Hindlimb muscle (tissue), 1 donor: ENCODE measurements around the gene TMEM156. TPM values are rescaled to one million over a fixed set of nuclear protein-coding genes. Genes with fewer than 3 reads are reported as not detected.
A peak's percentile ranks its signal among the peaks of the same experiment; 100 is the strongest.
"Not testable (repeated sequence)": the region's sequence is repeated elsewhere in the genome, so short reads cannot be mapped to it uniquely, and the experiment has no call there.

Source experiments
- DNase-seq: peaks from one replicate; pipeline ENCODE4 v3.0.0-alpha.2; 2013
- polyA plus RNA-seq: library from polyadenylated mRNA; unstranded; fragments of 120-200 nt; gene quantifications from one replicate; pipeline ENCODE4 v1.2.1, GENCODE V29; 2013; ENCODE audit not compliant: insufficient read length

TMEM156 gene
- polyA plus RNA-seq, 1 donor, result 0.13 TPM

- DNase-seq, result no peak
Measured at GRCh38 chr4:38989487-38989886, 42.7 kb downstream of the TMEM156 start.

DNA sequence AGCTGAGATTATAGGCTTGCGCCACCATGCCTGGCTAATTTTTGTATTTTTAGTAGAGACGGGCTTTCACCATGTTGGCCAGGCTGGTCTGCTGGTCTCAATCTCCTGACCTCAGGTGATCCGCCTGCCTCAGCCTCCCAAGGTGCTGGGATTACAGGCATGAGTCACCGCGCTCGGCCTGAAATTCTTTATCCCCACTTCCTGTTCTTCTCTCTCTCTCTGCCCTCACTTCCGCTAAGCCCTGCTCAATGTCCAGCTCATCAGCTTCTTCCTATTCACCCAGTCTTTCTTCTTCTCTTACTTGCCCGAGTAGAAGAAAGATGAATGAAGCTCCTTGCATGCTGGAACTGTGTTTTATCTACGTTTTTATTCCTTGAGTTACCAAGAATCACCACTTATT is 43.9 kb downstream of the TMEM156 start:
- DNase-seq, result not testable (repeated sequence)

DNA sequence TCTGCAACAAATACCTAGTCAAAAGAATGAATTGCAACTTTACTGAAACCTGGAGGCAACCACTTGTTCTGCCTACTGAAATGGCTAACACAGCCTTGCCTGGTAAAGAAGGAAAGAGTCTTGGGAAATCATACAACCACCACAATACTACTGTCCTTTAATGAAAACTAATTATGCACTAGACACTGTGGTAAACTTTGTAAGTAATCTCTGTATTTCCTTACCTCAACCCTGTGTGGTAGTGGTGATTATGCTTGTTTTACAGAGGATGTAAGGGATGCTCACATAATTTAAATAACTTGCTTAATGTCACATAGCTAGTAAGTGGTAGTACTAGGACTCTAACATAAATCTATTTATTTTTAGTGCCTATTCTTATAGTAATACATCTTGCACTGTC is 44.7 kb downstream of the TMEM156 start:
- DNase-seq, result no peak

- no peak for DNase-seq
Measured at GRCh38 chr4:38985410-38986100, 46.7 kb downstream of the TMEM156 start.

- DNase-seq, result peak; percentile 21
Measured at GRCh38 chr4:38983787-38984598, 48.2 kb downstream of the TMEM156 start.

- no peak for DNase-seq
Measured at GRCh38 chr4:38983291-38983690, 48.9 kb downstream of the TMEM156 start.

DNA sequence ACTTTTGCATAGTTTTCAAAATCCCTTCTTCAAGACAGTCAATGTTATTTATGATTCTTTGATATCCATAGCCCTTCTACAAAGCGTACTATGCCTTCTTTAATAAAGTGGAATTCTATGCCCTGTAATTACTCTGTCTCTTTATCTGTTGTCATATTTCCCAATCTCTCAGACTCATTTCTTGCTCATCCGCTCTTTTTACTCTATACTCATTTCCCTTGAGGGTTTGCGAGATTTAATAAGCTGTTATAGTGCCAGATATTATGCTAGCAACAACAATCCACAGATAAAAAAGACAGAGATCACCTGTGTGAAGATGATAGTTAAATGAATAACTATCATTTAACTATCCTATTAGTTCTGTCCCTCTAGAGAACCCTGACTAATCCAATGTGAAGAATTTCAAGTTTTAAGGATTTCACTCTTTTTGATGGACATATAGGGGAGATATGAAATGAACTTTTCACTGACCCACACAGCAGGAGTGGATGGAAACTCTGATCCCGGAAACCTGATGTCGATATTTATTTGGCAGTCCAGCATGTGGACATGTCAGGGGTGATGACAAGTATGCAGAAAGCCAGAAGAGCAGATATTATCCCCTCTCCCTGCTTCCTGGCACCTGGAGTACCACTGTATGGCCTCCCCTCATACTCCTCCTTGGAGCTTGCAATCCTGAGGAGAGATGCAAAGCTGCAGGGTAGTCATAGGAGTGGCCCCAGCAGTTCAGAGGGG is 49.7 kb downstream of the TMEM156 start:
- DNase-seq, result no peak

GRCh38 chr4:38980903-38981676 is 51.1 kb downstream of the TMEM156 start:
- DNase-seq, result no peak

DNA sequence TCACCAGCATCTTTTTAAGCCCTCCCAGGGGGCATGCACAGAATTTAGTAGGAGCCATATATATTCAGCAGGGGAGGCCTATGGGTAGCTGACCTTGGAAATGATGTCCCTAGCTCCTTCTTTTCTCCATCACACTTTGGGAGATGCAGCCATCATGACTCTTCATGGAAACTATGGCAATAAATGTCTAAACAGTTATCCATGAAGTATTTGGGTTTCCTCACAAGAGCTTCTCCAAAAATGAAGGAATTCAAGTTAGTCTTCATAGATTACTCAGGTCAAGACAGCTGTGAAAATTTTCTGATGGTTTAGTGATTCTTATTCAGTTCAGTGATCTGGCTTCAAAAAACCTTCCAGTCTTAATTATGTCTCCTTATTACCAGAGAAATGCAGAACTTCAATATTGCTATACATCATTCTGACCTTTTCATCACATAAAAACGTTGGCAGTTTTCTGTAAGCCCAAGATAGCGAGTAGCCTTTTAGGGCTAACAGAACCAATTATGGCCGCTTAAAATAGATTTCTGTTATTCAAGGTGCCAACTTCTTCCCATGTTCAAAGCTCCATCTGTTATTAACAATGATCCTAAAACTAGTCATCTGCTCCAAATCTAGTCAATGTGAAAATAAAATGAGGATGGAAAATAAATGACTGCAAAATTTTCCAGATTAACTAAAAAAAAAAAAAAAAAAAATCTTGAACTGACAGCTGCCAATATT is 52.5 kb downstream of the TMEM156 start:
- DNase-seq, result no peak

DNA sequence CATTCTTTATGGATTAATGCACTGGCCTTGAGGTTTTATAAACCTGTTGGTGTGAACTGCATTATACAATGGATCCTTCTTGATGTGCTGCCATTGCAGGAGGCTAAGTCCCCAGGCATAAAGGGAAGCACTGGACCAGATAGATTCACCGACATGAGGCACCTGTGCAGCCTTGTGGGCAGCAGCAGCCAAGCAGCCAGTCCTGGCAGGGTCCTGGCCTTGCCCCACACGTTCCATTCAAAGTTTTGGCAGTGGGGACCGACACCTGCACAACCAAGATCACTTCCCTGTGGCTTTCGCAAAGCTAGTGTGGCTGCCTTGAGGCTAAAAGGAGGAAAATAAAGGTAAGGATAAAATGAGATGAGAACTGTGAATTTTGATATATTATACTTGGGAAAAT is 53.1 kb downstream of the TMEM156 start:
- DNase-seq, result no peak

DNA sequence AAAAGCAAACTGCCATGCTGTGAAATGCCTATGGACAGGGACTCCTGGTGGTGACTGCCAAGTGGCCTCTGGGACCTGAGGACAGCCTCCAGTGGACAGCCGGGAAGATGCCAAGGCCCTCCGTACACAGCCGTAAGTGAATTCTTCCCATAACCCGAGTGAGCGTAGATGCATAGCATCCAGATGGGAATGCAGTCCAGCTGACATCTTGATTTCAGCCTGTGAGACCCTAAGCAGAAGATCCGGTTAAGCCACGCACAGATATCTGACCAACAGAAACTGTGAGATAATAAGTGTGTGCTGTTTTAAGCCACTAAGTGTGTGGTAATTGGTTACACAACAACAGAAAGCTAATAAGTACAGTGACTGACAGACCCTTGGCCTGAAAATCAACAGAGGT is 55.9 kb downstream of the TMEM156 start:
- no peak for DNase-seq

- no peak for DNase-seq
Measured at GRCh38 chr4:38968668-38969067, 63.5 kb downstream of the TMEM156 start.

GRCh38 chr4:38967260-38968095 is 64.7 kb downstream of the TMEM156 start:
- DNase-seq, result no peak

DNA sequence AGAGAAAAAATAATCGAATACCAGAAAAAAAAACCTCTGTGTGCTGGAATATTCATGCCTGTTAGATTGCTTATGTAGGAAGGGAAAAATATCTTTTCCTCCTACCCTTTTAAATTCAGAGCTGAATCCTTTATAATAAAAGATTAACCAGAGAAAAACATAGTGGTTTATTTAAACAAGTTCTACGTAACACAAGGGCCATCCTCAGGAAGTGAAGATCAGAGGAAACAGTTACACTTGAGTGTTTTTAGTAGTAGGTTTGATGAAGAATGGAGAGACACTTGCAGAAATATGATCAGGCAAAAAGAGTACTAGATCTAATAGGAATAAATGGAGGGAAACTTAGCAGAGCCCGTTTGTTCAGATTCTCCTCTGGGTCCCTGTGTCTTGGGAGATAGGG is 66.3 kb downstream of the TMEM156 start:
- DNase-seq, result no peak

DNA sequence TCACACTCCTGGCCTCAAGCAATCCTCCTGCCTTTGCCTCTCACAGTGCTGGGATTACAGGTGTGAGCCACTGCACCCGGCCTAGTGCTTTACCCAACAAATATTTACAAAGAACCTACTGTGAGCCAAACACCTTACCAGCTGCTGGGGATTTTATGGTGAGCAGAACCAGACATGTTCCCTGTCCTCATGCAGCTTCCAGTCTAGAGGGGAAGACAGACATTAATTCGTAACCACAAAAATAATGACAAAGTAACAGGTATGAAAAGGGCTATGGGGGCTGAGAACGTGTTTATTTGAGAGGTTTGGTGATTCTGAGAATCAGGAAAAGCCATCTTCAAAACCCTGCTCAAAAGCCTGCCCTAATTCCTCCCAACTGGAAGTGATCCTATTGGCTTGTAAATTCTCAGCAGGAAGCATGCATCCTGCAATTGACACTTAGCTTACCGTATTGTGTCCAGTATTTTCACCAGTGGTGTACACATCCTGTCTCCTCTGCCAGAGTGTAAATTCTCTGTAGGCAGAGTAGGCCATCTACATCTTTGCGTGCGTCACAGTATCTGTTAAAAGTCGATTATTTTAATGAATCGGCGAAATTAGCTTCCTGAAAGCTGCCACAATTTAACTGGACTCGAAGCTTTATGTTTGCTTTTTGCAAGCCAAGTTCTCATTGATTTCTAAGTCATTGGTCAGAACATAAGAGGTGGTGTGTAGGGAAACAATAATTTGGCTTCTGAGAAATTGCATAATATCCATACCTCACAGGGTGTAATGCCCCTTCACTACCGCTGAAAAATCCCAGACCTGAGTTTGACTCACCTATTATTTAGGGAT is 67.0 kb downstream of the TMEM156 start:
- DNase-seq, result no peak

GRCh38 chr4:38959248-38959647 is 73.0 kb downstream of the TMEM156 start:
- DNase-seq, result not testable (repeated sequence)

DNA sequence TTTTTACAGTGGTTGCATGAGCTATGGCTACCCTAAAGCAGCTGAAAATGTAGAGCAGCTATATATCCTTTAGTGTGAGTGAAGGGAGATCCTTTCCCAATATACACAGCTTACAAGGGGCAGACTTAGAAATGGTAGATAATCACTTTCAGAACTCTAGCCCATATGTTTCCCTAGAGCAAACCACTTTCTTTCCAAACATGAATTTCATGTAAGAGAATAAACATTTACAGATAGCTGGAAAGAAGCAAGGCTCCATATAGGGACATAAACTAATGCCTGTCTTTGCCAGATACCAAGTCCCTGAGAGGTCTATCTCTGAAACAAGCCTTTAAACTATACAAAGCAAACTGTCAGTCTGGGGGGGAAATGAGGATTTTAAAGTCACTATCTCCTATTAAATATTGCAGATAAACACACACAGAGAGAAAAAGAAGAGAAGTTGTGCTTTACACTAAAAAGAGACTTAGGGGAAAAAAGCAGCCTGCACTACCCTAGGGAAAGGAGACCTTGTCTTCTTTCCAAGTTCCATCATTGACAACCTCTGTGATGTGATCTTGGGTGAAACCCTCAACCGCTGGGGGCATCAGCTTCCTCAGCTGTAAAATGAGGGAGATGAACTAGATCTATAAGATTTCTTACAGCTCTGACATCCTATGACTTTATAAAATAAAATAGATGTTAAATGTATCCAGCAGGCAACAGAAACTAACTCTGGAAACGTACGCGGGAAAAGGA is 73.6 kb downstream of the TMEM156 start:
- no peak for DNase-seq

- no peak for DNase-seq
Measured at GRCh38 chr4:38957893-38958292, 74.3 kb downstream of the TMEM156 start.

- no peak for DNase-seq
Measured at GRCh38 chr4:38957261-38957815, 74.9 kb downstream of the TMEM156 start.
